Endodermal cell (in vitro differentiated cells): Measurements from ENCODE around the gene CHD6. TPM values are rescaled to one million over a fixed set of nuclear protein-coding genes. Genes with fewer than 3 reads are reported as not detected.
A peak's percentile ranks its signal among the peaks of the same experiment; 100 is the strongest.

Experiments used
- DNase-seq: peaks from one replicate; pipeline ENCODE4 v3.0.0-alpha.2; 2017
- H3K27ac ChIP-seq: 2 replicates; pipeline ENCODE4 v1.5.1; 2013; ENCODE audit warnings: mild to moderate bottlenecking, low read depth, low read length, moderate library complexity
- H3K27me3 ChIP-seq: 2 replicates; pipeline ENCODE4 v1.6.1; 2013; ENCODE audit warnings: mild to moderate bottlenecking, low read length, moderate library complexity; ENCODE audit not compliant: insufficient read depth, control insufficient read depth, poor library complexity, severe bottlenecking
- H3K36me3 ChIP-seq: 2 replicates; pipeline ENCODE4 v1.7.0; 2013; ENCODE audit warnings: mild to moderate bottlenecking, low read length, moderate library complexity; ENCODE audit not compliant: control insufficient read depth, insufficient read depth
- H3K4me1 ChIP-seq: one replicate; pipeline ENCODE4 v1.7.0; 2013; ENCODE audit warnings: low read length; ENCODE audit not compliant: control insufficient read depth, insufficient read depth
- H3K4me3 ChIP-seq: 2 replicates; pipeline ENCODE4 v1.5.1; 2013; ENCODE audit warnings: mild to moderate bottlenecking, low read length, moderate library complexity
- H3K9ac ChIP-seq: 2 replicates; pipeline ENCODE4 v1.6.1; 2013; ENCODE audit warnings: mild to moderate bottlenecking, low read length, moderate library complexity; ENCODE audit not compliant: poor library complexity, severe bottlenecking; ENCODE audit errors: extremely low read depth
- H3K9me3 ChIP-seq: 2 replicates; pipeline ENCODE4 v1.6.1; 2013; ENCODE audit warnings: mild to moderate bottlenecking, low read length, moderate library complexity; ENCODE audit not compliant: control insufficient read depth
- H3K27ac Mint-ChIP-seq: 2 replicates; pipeline ENCODE4 v1.8.0; 2020; ENCODE audit warnings: mixed read lengths
- H3K27me3 Mint-ChIP-seq: 2 replicates; pipeline ENCODE4 v1.8.0; 2021; ENCODE audit warnings: mild to moderate bottlenecking, mixed read lengths; ENCODE audit not compliant: insufficient read depth
- H3K36me3 Mint-ChIP-seq: 2 replicates; pipeline ENCODE4 v1.8.0; 2020; ENCODE audit warnings: low read depth, mixed read lengths
- H3K4me1 Mint-ChIP-seq: 2 replicates; pipeline ENCODE4 v1.8.0; 2020; ENCODE audit warnings: mixed read lengths
- H3K4me3 Mint-ChIP-seq: 2 replicates; pipeline ENCODE4 v1.8.0; 2020; ENCODE audit warnings: mild to moderate bottlenecking, moderate library complexity, mixed read lengths
- H3K9me3 Mint-ChIP-seq: 2 replicates; pipeline ENCODE4 v1.8.0; 2020; ENCODE audit warnings: mild to moderate bottlenecking, mixed read lengths
- WGBS, 2 experiments: methylation state at CpG; one replicate each; pipeline versions ENCODE4 v1.1.5 to v1.1.7; 2013; ENCODE audit warnings: missing lambda C conversion rate in 2 of 2, mixed read lengths in 1 of 2; ENCODE audit not compliant: insufficient coverage in 1 of 2, insufficient read length in 1 of 2; 5-methylcytosine and 5-hydroxymethylcytosine counted together
- total RNA-seq, 2 donors: library from RNA; stranded (reverse); fragmentation: NEBNext Ultra II Directional in 1 of 2; extraction: Animal tissue kit (Norgen Biotek cat#: 25700) in 1 of 2; gene quantifications; 2 replicates in 1 of 2; 3 replicates in 1 of 2; pipeline ENCODE4 v1.2.1, GENCODE V29; 2021
- TF ChIP-seq, protein P1 (sequence below): fragments of 200-600 bp; sonication (generic); conservative IDR thresholded peaks from 2 replicates; pipeline ENCODE4 v1.5.0; 2021; ENCODE audit warnings: antibody characterized with exemption, mild to moderate bottlenecking

Gene CHD6
- total RNA-seq, 2 donors from 2014 or later, result 82.5 to 107 TPM

- Mint-ChIP-seq H3K27ac (peak overlapping the region; percentile 8), H3K4me1 (peaks cover 5% of the 10 kb centered on the region), H3K27me3 (no peaks in the 10 kb centered on the region), H3K9me3 (no peaks in the 10 kb centered on the region), H3K4me3 (no peak overlapping the region), H3K36me3 (peaks cover 83% of the 10 kb centered on the region)
- H3K36me3 ChIP-seq, result peaks cover 90% of the 10 kb centered on the region
- H3K4me3 ChIP-seq, result no peak overlapping the region
- DNase-seq, result no peak
- no peaks in the 10 kb centered on the region for H3K9me3 ChIP-seq
- TF ChIP-seq, protein P1, sequence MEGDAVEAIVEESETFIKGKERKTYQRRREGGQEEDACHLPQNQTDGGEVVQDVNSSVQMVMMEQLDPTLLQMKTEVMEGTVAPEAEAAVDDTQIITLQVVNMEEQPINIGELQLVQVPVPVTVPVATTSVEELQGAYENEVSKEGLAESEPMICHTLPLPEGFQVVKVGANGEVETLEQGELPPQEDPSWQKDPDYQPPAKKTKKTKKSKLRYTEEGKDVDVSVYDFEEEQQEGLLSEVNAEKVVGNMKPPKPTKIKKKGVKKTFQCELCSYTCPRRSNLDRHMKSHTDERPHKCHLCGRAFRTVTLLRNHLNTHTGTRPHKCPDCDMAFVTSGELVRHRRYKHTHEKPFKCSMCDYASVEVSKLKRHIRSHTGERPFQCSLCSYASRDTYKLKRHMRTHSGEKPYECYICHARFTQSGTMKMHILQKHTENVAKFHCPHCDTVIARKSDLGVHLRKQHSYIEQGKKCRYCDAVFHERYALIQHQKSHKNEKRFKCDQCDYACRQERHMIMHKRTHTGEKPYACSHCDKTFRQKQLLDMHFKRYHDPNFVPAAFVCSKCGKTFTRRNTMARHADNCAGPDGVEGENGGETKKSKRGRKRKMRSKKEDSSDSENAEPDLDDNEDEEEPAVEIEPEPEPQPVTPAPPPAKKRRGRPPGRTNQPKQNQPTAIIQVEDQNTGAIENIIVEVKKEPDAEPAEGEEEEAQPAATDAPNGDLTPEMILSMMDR, result no peak
- no peak overlapping the region for H3K27ac ChIP-seq
- no peaks in the 10 kb centered on the region for H3K27me3 ChIP-seq
- 81 to 82% methylated on average over 5 of the region's 5 CpGs for WGBS, 2 experiments
- H3K9ac ChIP-seq, result no peak overlapping the region
- peaks cover 2% of the 10 kb centered on the region for H3K4me1 ChIP-seq
Measured at GRCh38 chr20:41418031-41418430, 200.1 kb downstream of the CHD6 start.

DNA sequence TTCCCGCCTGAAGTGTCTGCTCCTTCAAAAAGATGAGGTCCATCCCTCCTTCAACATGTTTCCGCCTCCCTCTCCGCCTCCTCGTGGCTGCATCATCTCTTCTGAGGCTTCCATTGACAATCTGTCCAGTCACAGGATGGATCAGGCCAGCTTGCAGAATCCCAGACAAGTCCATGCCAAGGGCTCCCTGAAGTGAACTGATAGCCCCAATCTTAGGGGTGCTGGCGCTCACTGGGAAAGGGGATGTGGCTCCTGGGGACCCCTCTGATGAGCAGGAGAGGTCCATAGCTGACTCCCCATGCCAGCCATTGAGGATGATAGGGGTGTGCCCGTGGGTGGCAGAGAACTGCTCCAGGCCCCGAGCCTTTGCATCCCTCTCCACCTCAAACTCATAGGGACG lies 203.0 kb downstream of the CHD6 start:
- TF ChIP-seq, protein P1, result no peak
- no peak for DNase-seq
- no peaks in the 10 kb centered on the region for H3K27me3 ChIP-seq
- H3K27ac ChIP-seq, result no peak overlapping the region
- H3K4me3 Mint-ChIP-seq, result no peak overlapping the region
- peaks cover 2% of the 10 kb centered on the region for H3K4me1 ChIP-seq
- 93 to 100% methylated on average over 4 to 8 of the region's 8 CpGs for WGBS, 2 experiments
- peaks cover 90% of the 10 kb centered on the region for H3K36me3 ChIP-seq
- no peak overlapping the region for H3K27ac Mint-ChIP-seq
- peaks cover 5% of the 10 kb centered on the region for H3K4me1 Mint-ChIP-seq
- no peak overlapping the region for H3K4me3 ChIP-seq
- H3K9me3 Mint-ChIP-seq, result no peaks in the 10 kb centered on the region
- H3K27me3 Mint-ChIP-seq, result no peaks in the 10 kb centered on the region
- H3K9me3 ChIP-seq, result no peaks in the 10 kb centered on the region
- H3K36me3 Mint-ChIP-seq, result peaks cover 82% of the 10 kb centered on the region
- H3K9ac ChIP-seq, result no peak overlapping the region

- H3K9me3 ChIP-seq, result no peaks in the 10 kb centered on the region
- no peaks in the 10 kb centered on the region for H3K9me3 Mint-ChIP-seq
- no peak for DNase-seq
- no peak overlapping the region for H3K4me3 ChIP-seq
- peaks cover 85% of the 10 kb centered on the region for H3K36me3 Mint-ChIP-seq
- peak overlapping the region; percentile 5 for H3K27ac Mint-ChIP-seq
- H3K4me1 Mint-ChIP-seq, result peaks cover 3% of the 10 kb centered on the region
- WGBS, 2 experiments, result 97% methylated on average over 3 of the region's 5 CpGs; no CpG with 5 or more reads in 1 of the 2 experiments
- H3K36me3 ChIP-seq, result peaks cover 94% of the 10 kb centered on the region
- no peaks in the 10 kb centered on the region for H3K27me3 Mint-ChIP-seq
- H3K4me1 ChIP-seq, result no peaks in the 10 kb centered on the region
- TF ChIP-seq, protein P1, result no peak
- H3K27ac ChIP-seq, result no peak overlapping the region
- no peak overlapping the region for H3K4me3 Mint-ChIP-seq
- no peaks in the 10 kb centered on the region for H3K27me3 ChIP-seq
- H3K9ac ChIP-seq, result no peak overlapping the region
Measured at GRCh38 chr20:41413169-41413568, 205.0 kb downstream of the CHD6 start.
